MM.1S (cell line): ENCODE data around the gene CYP17A1.

Experiments used
- CTCF ChIP-seq: fragments of 300-600 bp; sonication (generic); IDR thresholded peaks from 2 replicates; pipeline ENCODE4 v1.5.1; 2016; ENCODE audit warnings: antibody characterized with exemption, low read length, mixed read lengths
- EZH2 ChIP-seq: fragments of 300-600 bp; sonication (generic); optimal IDR thresholded peaks from 2 replicates; pipeline ENCODE3; 2017; ENCODE audit warnings: low read depth, mild to moderate bottlenecking, antibody characterized with exemption, low read length, mixed read lengths
- EZH2phosphoT487 ChIP-seq: fragments of 300-600 bp; sonication (generic); IDR thresholded peaks from 2 replicates; pipeline ENCODE4 v1.6.1; 2018; ENCODE audit warnings: antibody characterized with exemption, low read length

- no peak for TF ChIP-seq EZH2phosphoT487
- TF ChIP-seq CTCF: no peak
- no peak for TF ChIP-seq EZH2
Measured at GRCh38 chr10:102781090-102781920, 55.9 kb downstream of the CYP17A1 start.
